GM12872 (cell line): Measurements from ENCODE around the gene GANAB.

Experiments
- TF ChIP-seq, protein P1 (sequence below): IDR thresholded peaks from 3 replicates; pipeline ENCODE4 v1.5.1; 2011; ENCODE audit warnings: low read depth, mild to moderate bottlenecking, low read length, moderate library complexity; ENCODE audit not compliant: insufficient read depth

The GANAB gene

DNA sequence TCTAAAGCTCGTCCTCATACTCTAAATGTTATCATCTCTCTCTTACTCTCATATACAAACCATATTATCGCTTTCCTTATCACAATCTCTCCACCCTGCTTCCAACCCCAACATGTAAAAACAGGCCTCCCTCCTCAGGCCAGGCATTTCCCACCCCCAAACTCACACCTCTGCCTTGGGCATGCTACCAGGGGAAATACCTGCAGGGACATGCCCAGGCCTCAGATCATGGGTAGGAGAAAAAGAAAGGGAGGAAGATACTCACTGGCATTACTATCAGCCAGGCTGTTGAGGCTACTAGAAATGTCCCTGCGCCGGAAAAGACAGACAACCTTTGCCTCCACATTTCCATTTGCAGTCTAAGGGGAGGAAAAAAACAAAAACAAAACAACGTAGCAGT lies 46.5 kb downstream of the GANAB start:
- TF ChIP-seq, protein P1, sequence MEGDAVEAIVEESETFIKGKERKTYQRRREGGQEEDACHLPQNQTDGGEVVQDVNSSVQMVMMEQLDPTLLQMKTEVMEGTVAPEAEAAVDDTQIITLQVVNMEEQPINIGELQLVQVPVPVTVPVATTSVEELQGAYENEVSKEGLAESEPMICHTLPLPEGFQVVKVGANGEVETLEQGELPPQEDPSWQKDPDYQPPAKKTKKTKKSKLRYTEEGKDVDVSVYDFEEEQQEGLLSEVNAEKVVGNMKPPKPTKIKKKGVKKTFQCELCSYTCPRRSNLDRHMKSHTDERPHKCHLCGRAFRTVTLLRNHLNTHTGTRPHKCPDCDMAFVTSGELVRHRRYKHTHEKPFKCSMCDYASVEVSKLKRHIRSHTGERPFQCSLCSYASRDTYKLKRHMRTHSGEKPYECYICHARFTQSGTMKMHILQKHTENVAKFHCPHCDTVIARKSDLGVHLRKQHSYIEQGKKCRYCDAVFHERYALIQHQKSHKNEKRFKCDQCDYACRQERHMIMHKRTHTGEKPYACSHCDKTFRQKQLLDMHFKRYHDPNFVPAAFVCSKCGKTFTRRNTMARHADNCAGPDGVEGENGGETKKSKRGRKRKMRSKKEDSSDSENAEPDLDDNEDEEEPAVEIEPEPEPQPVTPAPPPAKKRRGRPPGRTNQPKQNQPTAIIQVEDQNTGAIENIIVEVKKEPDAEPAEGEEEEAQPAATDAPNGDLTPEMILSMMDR: no peak

DNA sequence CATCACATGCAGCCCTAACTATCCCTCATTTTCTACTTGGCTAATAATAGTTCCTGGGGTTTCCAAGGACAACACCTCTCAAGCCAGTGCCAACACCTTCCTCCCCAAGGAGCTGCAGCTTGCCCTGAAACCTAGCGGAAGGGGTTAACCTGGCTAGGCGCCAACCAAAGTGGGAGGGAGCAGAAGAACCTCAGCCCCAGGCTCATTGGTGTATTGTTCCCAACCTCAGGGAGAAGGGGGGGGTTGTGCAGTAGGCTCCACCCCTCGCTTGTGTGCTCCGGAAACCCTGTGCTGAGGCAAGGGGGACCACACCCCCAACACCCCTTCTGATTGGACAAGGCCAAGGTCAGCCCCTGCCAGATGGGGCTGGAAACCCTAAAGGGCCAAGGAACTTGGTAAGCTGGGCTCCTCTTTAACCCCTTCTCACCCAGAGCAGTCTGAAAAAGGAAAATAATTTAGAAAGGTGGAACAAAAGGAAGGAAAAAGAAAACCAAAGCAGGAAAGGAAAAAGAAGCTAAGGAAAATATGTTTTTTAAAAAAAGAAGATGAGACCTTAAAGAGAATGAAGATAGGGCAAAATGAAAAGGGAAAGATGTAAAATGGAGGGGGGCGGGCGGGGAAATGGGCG lies 47.2 kb downstream of the GANAB start:
- TF ChIP-seq, protein P1: no peak

DNA sequence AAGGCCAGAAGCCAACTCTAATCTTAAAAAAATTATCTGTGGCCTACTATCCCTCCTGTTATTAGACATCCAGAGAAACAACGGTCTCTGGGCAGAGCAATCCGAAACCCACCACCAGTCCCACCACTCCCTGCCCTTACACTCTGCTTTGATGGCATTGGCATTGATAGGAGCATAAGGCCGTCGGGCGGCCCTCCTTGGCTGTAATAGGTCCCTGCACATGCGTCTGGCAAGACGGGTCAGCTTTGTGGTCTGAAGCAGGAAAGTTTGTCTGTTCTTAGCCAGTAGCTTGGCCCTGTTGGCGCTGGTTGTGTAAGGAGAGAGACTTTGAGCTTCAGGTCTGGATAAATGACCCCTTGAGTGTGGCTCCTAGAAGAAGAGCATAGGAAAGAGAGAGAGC lies 51.3 kb downstream of the GANAB start:
- TF ChIP-seq, protein P1: no peak

DNA sequence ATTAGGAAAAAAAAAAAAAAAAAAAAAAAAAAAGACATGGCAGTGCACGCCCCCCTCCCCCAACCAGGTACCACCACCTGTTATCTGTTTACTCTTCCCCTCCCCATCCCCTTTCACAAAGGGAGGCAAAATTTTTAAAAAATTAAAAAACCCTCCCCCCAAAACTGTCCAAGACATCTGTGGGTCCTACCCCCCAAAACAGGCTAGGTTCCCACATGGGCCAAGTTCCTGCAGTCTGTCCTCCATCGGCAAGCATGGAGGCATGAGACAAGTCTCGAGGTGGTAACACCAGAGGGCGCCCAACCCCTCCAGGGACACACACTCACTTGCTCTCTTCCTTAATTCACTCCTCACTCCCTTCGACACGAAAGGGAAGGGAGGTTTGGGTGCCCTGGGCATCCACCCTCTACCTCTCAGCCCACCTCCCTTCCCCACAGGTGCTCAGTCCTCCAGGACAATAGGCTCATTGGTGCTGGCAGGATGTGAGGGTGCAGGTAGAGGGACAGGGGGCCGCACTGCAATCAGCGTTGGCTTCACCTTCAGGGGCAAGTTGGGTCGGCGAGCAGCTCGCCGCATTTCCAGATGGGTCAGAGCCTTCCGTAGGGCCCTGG lies 52.9 kb downstream of the GANAB start:
- TF ChIP-seq, protein P1: peak; percentile 76

DNA sequence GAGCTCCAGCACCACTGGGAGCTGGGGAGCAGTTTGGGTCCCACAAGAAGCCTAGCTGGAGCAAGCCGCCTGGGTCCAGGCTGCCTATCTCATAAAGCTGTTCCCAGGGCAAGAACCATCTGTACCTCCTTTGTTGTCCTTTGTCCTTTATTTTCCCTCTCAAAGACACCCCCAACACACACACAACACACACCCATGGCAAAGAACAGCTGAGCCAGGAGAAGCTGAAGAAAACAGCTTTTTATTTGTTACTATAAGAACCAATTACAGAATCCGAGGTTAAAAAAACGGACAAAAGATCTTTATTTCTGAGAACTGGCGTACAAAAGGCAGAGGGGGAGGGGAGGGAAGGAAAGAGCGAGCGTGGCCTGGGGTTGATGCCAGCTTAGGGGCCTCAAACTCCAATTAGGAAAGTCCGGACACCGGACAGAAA lies 53.4 kb downstream of the GANAB start:
- TF ChIP-seq, protein P1: no peak

DNA sequence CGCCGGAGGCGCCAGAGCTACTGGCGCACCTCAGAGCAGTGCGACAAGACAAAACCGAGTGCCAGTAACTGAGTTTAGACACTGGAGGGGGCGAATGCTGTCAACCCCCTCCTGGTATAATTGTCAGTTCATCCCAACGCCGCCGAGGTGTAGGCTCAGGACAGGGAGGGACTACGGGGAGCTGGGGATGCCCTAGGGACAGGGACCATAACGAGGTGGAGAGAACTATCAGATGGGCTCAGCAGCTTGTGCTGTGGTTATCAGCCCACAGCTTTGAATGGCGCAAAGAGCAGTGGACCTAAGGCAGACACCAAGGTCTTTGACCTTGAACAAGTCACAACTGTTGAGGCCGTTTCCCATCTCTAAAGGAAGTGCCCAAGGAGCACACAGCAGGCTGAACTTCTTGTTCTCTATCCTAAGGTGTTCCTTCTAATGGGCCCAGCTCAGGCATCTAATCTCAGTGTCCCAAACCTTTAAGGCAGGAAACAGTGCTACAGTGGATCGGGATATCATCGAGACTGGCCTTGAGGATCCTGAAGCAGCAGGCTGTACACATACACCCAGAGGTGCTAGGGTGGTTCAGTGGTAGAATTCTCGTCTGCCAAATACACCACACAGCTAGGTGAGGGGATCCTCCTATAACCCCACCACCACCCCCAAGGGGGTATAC lies 54.1 kb downstream of the GANAB start:
- TF ChIP-seq, protein P1: no peak

DNA sequence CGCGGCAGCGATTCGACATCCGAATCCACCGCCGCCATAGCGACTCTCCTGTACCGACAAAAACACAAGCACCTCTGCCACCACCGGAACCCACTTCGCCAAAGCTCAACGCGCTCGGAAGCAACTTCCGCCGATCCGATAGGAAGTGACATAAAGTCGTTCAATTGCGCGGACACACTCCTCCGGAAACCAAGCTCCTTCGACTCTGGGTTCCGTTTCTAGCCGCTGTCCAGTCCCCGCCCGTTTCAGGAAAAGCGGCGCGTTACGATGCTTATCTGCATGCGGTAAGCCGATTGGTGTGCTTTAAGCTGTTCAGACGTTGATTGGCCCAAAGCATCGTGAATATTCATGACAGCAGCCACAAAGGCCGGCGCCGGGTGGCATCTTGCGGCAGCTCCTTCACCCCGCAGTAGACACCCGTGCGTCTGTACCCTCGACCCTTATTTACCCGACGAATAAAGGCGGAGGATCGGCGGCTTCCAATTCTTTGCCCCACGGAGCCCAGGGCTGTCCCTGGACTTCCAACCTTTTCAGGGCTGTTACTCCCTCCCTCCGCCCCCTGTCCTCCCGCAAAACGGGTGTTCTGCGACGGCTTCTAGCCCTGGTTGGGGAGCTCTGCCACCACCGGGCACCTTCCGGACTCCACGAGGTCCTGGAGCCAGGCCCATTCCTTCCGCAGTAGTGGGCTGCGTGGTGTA lies 54.8 kb downstream of the GANAB start, which contains the start of gene TUT1:
TUT1 (minus strand) TSS at position 76 of the 698 bp plus-strand sequence; CDS start at position 38, 38 bp downstream.
- TF ChIP-seq, protein P1: no peak
